ENCODE results near the gene RNF38.
"Not testable (repeated sequence)": the region's sequence is repeated elsewhere in the genome, so short reads cannot be mapped to it uniquely, and the experiment has no call there.

DNA sequence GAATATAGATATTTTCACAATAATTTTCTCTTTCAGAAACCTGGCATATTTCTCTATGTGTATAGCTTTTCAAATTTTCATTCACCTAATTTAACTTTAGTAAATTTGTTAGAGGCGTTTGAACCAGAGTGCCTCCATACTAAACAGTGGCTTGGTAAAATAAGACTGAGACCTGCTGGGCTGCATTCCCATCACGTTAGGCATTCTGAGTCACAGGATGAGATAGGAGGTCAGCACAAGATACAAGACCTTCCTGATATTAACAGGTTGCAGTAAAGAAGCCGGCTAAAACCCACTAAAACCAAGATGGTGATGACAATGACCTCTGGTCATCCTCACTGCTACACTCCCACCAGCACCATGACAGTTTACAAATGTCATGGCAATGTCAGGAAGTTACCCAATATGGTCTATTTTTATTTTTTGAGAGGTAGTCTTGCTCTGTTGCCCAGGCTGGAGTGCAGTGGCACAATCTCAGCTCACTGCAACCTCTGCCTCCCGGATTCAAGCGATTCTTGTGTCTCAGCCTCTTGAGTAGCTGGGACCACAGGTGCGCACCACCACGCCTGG is 13.6 kb downstream of the RNF38 start:
- TF ChIP-seq, protein P1, sequence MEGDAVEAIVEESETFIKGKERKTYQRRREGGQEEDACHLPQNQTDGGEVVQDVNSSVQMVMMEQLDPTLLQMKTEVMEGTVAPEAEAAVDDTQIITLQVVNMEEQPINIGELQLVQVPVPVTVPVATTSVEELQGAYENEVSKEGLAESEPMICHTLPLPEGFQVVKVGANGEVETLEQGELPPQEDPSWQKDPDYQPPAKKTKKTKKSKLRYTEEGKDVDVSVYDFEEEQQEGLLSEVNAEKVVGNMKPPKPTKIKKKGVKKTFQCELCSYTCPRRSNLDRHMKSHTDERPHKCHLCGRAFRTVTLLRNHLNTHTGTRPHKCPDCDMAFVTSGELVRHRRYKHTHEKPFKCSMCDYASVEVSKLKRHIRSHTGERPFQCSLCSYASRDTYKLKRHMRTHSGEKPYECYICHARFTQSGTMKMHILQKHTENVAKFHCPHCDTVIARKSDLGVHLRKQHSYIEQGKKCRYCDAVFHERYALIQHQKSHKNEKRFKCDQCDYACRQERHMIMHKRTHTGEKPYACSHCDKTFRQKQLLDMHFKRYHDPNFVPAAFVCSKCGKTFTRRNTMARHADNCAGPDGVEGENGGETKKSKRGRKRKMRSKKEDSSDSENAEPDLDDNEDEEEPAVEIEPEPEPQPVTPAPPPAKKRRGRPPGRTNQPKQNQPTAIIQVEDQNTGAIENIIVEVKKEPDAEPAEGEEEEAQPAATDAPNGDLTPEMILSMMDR (IDR thresholded peaks at IDR 0.05; ENCODE audit: insufficient read depth, low read length) = not testable (repeated sequence)
- TF ChIP-seq, protein P2, sequence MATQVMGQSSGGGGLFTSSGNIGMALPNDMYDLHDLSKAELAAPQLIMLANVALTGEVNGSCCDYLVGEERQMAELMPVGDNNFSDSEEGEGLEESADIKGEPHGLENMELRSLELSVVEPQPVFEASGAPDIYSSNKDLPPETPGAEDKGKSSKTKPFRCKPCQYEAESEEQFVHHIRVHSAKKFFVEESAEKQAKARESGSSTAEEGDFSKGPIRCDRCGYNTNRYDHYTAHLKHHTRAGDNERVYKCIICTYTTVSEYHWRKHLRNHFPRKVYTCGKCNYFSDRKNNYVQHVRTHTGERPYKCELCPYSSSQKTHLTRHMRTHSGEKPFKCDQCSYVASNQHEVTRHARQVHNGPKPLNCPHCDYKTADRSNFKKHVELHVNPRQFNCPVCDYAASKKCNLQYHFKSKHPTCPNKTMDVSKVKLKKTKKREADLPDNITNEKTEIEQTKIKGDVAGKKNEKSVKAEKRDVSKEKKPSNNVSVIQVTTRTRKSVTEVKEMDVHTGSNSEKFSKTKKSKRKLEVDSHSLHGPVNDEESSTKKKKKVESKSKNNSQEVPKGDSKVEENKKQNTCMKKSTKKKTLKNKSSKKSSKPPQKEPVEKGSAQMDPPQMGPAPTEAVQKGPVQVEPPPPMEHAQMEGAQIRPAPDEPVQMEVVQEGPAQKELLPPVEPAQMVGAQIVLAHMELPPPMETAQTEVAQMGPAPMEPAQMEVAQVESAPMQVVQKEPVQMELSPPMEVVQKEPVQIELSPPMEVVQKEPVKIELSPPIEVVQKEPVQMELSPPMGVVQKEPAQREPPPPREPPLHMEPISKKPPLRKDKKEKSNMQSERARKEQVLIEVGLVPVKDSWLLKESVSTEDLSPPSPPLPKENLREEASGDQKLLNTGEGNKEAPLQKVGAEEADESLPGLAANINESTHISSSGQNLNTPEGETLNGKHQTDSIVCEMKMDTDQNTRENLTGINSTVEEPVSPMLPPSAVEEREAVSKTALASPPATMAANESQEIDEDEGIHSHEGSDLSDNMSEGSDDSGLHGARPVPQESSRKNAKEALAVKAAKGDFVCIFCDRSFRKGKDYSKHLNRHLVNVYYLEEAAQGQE (IDR thresholded peaks at IDR 0.05; ENCODE audit: insufficient replicate concordance, low read depth) = not testable (repeated sequence)
- not testable (repeated sequence) for TF ChIP-seq GABPA (IDR thresholded peaks at IDR 0.05; ENCODE audit: low read depth); SPI1 (IDR thresholded peaks at IDR 0.05; ENCODE audit: borderline replicate concordance, low read depth)

Data from HL-60 (cell line).